H9 (cell line): ENCODE results near the gene RDH5. TPM values are rescaled to one million over a fixed set of nuclear protein-coding genes. Genes with fewer than 3 reads are reported as not detected.

Source experiments
- DNase-seq: peaks from one replicate; pipeline ENCODE4 v3.0.0-alpha.2; 2017
- H2AFZ ChIP-seq: one replicate; pipeline ENCODE4 v1.6.1; 2013; ENCODE audit warnings: mild to moderate bottlenecking, low read length, control low read depth, moderate library complexity
- H2AK5ac ChIP-seq: 2 replicates; pipeline ENCODE4 v1.6.1; 2013; ENCODE audit warnings: low read length, control low read depth, mixed read lengths; ENCODE audit not compliant: insufficient read length
- H2BK120ac ChIP-seq: one replicate; pipeline ENCODE4 v1.6.1; 2013; ENCODE audit warnings: low read depth, mild to moderate bottlenecking, low read length, control low read depth, inconsistent platforms; ENCODE audit not compliant: poor library complexity, severe bottlenecking
- H2BK12ac ChIP-seq: 2 replicates; pipeline ENCODE4 v1.6.1; 2013; ENCODE audit warnings: low read length, control low read depth, mixed read lengths, low read depth; ENCODE audit not compliant: insufficient read length
- H2BK15ac ChIP-seq: 2 replicates; pipeline ENCODE4 v1.6.1; 2013; ENCODE audit warnings: low read depth, low read length, control low read depth
- H2BK20ac ChIP-seq: one replicate; pipeline ENCODE4 v1.6.1; 2013; ENCODE audit warnings: low read depth, mild to moderate bottlenecking, low read length, control low read depth, inconsistent platforms; ENCODE audit not compliant: poor library complexity, severe bottlenecking
- H2BK5ac ChIP-seq: 2 replicates; pipeline ENCODE4 v1.6.1; 2013; ENCODE audit warnings: low read length, control low read depth, mixed read lengths; ENCODE audit not compliant: insufficient read length
- H3K14ac ChIP-seq: 2 replicates; pipeline ENCODE4 v1.6.1; 2013; ENCODE audit warnings: low read length, control low read depth; ENCODE audit not compliant: insufficient read depth
- H3K18ac ChIP-seq: 2 replicates; pipeline ENCODE4 v1.6.1; 2013; ENCODE audit warnings: low read depth, mild to moderate bottlenecking, mixed read lengths, low read length, control low read depth; ENCODE audit not compliant: insufficient read length
- H3K23ac ChIP-seq: 2 replicates; pipeline ENCODE4 v1.6.1; 2013; ENCODE audit warnings: low read length, control low read depth, mixed read lengths, low read depth; ENCODE audit not compliant: insufficient read length
- H3K23me2 ChIP-seq: 2 replicates; pipeline ENCODE4 v1.6.1; 2013; ENCODE audit warnings: low read depth, mild to moderate bottlenecking, mixed read lengths, low read length, control low read depth; ENCODE audit not compliant: insufficient read length, poor library complexity, severe bottlenecking
- H3K27ac ChIP-seq: 2 replicates; pipeline ENCODE4 v1.5.1; 2013; ENCODE audit warnings: low read length, control low read depth, mixed read lengths, low read depth; ENCODE audit not compliant: insufficient read length
- H3K27me3 ChIP-seq: 2 replicates; pipeline ENCODE4 v1.6.1; 2013; ENCODE audit warnings: low read length, control low read depth, inconsistent platforms; ENCODE audit not compliant: insufficient read depth
- H3K4ac ChIP-seq: 2 replicates; pipeline ENCODE4 v1.6.1; 2013; ENCODE audit warnings: low read depth, mild to moderate bottlenecking, control low read depth, inconsistent platforms, low read length, moderate library complexity
- H3K4me1 ChIP-seq: 2 replicates; pipeline ENCODE4 v1.6.1; 2013; ENCODE audit warnings: low read length, control low read depth, inconsistent platforms; ENCODE audit not compliant: insufficient read depth
- H3K4me2 ChIP-seq: 2 replicates; pipeline ENCODE4 v1.6.1; 2013; ENCODE audit warnings: low read length, control low read depth, mixed read lengths; ENCODE audit not compliant: insufficient read length, insufficient read depth
- H3K56ac ChIP-seq: 2 replicates; pipeline ENCODE4 v1.6.1; 2013; ENCODE audit warnings: low read depth, mild to moderate bottlenecking, mixed read lengths, low read length, control low read depth; ENCODE audit not compliant: insufficient read length
- H3K79me1 ChIP-seq: 2 replicates; pipeline ENCODE4 v1.6.1; 2013; ENCODE audit warnings: low read depth, mild to moderate bottlenecking, moderate library complexity, low read length, control low read depth, inconsistent platforms; ENCODE audit not compliant: insufficient read depth, poor library complexity, severe bottlenecking
- H3K79me2 ChIP-seq: 2 replicates; pipeline ENCODE4 v1.6.1; 2013; ENCODE audit warnings: low read length, control low read depth, inconsistent platforms; ENCODE audit not compliant: insufficient read depth
- H3K9ac ChIP-seq: 2 replicates; pipeline ENCODE4 v1.6.1; 2013; ENCODE audit warnings: low read length, control low read depth, mixed read lengths; ENCODE audit not compliant: insufficient read length; ENCODE audit errors: extremely low read depth
- H3K9me3 ChIP-seq: one replicate; pipeline ENCODE4 v1.6.1; 2013; ENCODE audit warnings: low read depth, low read length, inconsistent platforms; ENCODE audit not compliant: control insufficient read depth
- H3T11ph ChIP-seq: one replicate; pipeline ENCODE4 v1.6.1; 2013; ENCODE audit warnings: mild to moderate bottlenecking, low read length, control low read depth, inconsistent platforms
- H4K20me1 ChIP-seq: one replicate; pipeline ENCODE4 v1.6.1; 2013; ENCODE audit not compliant: control insufficient read depth, insufficient read length, insufficient read depth
- H4K5ac ChIP-seq: 2 replicates; pipeline ENCODE4 v1.6.1; 2013; ENCODE audit warnings: low read depth, mild to moderate bottlenecking, mixed read lengths, low read length, control low read depth; ENCODE audit not compliant: insufficient read length
- H4K8ac ChIP-seq: replicated peaks from 2 replicates; pipeline ENCODE4 v1.6.1; 2013; ENCODE audit warnings: low read length, control low read depth, mixed read lengths, low read depth; ENCODE audit not compliant: insufficient read length
- H4K91ac ChIP-seq: 2 replicates; pipeline ENCODE4 v1.6.1; 2013; ENCODE audit warnings: low read depth, mild to moderate bottlenecking, moderate library complexity, mixed read lengths, low read length, control low read depth; ENCODE audit not compliant: insufficient read length
- H3K27ac Mint-ChIP-seq, 3 experiments: 2 replicates in 2 of 3; 3 replicates in 1 of 3; pipeline ENCODE4 v1.8.0; 2020 to 2021; ENCODE audit warnings: mixed read lengths in 3 of 3, mild to moderate bottlenecking in 1 of 3, moderate library complexity in 1 of 3
- H3K27me3 Mint-ChIP-seq: 2 replicates; pipeline ENCODE4 v1.8.0; 2021; ENCODE audit warnings: low read depth, mild to moderate bottlenecking, moderate library complexity, mixed read lengths
- H3K36me3 Mint-ChIP-seq, 3 experiments: 2 replicates in 2 of 3; 3 replicates in 1 of 3; pipeline ENCODE4 v1.8.0; 2020 to 2021; ENCODE audit warnings: low read depth in 3 of 3, mixed read lengths in 3 of 3; ENCODE audit not compliant: insufficient read depth in 1 of 3
- H3K4me1 Mint-ChIP-seq, 2 experiments: 2 replicates each; pipeline ENCODE4 v1.8.0; 2020; ENCODE audit warnings: mixed read lengths in 2 of 2
- H3K4me3 Mint-ChIP-seq, 2 experiments: 2 replicates in 1 of 2; 3 replicates in 1 of 2; pipeline ENCODE4 v1.8.0; 2020 to 2021; ENCODE audit warnings: mild to moderate bottlenecking in 2 of 2, mixed read lengths in 2 of 2, moderate library complexity in 1 of 2
- H3K9me3 Mint-ChIP-seq, 2 experiments: 2 replicates in 1 of 2; 3 replicates in 1 of 2; pipeline ENCODE4 v1.8.0; 2020; ENCODE audit warnings: mild to moderate bottlenecking in 2 of 2, mixed read lengths in 2 of 2, moderate library complexity in 1 of 2
- CTCF ChIP-seq: fragments of 200-600 bp; sonication (generic); conservative IDR thresholded peaks from 3 replicates; pipeline ENCODE4 v1.8.0; 2021; ENCODE audit warnings: antibody characterized with exemption, mild to moderate bottlenecking
- WGBS: extraction: QIAGEN DNeasy Blood & Tissue Kit; methylation state at CpG from one replicate; pipeline ENCODE4 v1.1.7; 2013; ENCODE audit warnings: missing lambda C conversion rate, low lambda C conversion rate, mixed read lengths; ENCODE audit not compliant: insufficient read length; ENCODE audit errors: extremely low coverage; 5-methylcytosine and 5-hydroxymethylcytosine counted together
- total RNA-seq: library from RNA; stranded (reverse); gene quantifications from 2 replicates; pipeline ENCODE4 v1.2.1, GENCODE V29; 2021

Gene RDH5
- total RNA-seq, 1 experiment from 2014 or later = 6.6 TPM

GRCh38 chr12:55703901-55704761 is 16.1 kb upstream of the RDH5 start:
- Histone ChIP-seq H2BK5ac (no peak overlapping the region), H3K4ac (no peak overlapping the region), H2AK5ac (no peak overlapping the region), H3K23ac (no peak overlapping the region), H3K4me1 (0 out of 2 replicates have a peak, but pooled peaks cover 2% of the 10 kb centered on the region), H3K79me2 (no peaks in the 10 kb centered on the region; the same call in 1 of the 2 replicates), H3K79me1 (peaks cover 5% of the 10 kb centered on the region), H2BK20ac (no peak overlapping the region), H3K56ac (no peak overlapping the region), H4K8ac (no peak overlapping the region), H3K27me3 (no peaks in the 10 kb centered on the region; the same call in 1 of the 2 replicates), H3K27ac (no peak overlapping the region), H2BK15ac (no peak overlapping the region), H4K5ac (no peak overlapping the region), H4K91ac (no peak overlapping the region), H2BK12ac (no peak overlapping the region), H3K23me2 (peaks cover 16% of the 10 kb centered on the region), H4K20me1 (peaks cover 7% of the 10 kb centered on the region), H3K4me2 (no peak overlapping the region), H3K9ac (no peak overlapping the region), H2AFZ (no peak overlapping the region), H3K14ac (no peak overlapping the region), H3K18ac (no peak overlapping the region), H2BK120ac (no peak overlapping the region), H3K9me3 (no peaks in the 10 kb centered on the region), H3T11ph (no peak overlapping the region)
- Mint-ChIP-seq H3K27me3 (peaks cover 6% of the 10 kb centered on the region), H3K27ac (no peak overlapping the region; a peak in 1 of 7 replicates), H3K4me3 (no peak overlapping the region; a peak in 1 of 5 replicates), H3K36me3 (peaks cover 5 to 22% (median 12%) of the 10 kb centered on the region in 3 experiments; a peak in 5 of 7 replicates), H3K4me1 (peaks cover 36 to 40% of the 10 kb centered on the region in 2 experiments), H3K9me3 (no peaks in the 10 kb centered on the region)
- DNase-seq = no peak
- no peak for TF ChIP-seq CTCF
- WGBS = no CpG with 5 or more reads among the region's 6 CpGs
